ENCODE data around the gene DAB2IP.

DNA sequence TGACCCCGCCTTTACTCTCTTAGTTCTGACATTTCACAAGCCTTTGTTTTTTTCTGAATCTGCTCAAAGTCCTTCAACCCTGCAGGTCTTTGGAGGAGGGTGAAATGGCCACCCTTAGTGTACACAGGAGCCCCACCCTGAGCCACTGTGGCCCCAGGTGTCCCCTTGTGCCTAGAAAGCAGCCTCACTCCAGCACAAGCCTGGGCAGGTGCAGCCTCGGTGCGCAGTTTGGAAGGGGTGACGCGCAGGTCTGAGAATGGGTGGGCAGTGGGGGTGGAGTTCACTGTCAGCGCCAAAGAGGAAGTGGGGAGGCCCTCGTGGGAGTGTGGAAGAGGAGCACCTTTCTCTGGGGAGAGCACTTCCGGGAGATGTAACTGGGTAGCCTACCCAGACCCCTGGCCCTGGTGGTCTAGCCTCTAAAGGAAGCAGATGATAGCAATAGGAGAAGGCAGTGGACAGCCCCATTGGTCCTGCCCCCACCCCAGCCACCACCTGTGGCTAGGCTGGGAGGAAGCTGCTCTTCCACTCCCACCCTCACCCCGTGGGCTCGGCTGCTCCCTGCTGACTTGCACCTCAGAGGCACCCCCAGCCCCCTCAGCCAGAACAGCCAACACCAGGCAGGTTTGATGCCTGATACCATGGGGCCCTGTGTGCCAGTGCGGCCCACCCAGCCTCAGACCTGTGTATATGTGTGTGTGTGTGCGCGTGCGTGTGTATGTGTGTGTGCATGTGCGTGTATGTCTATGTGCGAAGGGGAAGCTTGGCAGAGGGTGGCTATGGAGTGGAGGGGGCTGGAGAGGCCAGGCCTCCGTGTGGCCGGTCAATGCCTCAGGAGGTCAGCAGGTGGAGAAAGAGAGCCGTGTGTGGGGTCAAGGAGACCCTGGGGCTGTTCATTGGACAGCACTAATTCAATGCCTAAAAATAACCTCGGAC lies 16.8 kb upstream of the DAB2IP start:
- TF ChIP-seq CTCF (IDR thresholded peaks at IDR 0.05), result peak in 4 of 6 experiments; percentile 18 to 41 (median 37)
- TF ChIP-seq POLR2A (IDR thresholded peaks at IDR 0.05), result no peak
- no peak for TF ChIP-seq POLR2AphosphoS5 (IDR thresholded peaks at IDR 0.05)

All from upper lobe of left lung (tissue), 4 donors.